GM18873 (cell line): ENCODE results near the gene SCAPER.
"Not testable (repeated sequence)": the region's sequence is repeated elsewhere in the genome, so short reads cannot be mapped to it uniquely, and the experiment has no call there.

Experiments
- ATAC-seq: cut with Tn5 transposase; IDR thresholded peaks from one replicate; pipeline ENCODE4 v1.9.1; 2021; ENCODE audit warnings: mild to moderate bottlenecking, moderate library complexity, moderate number of reproducible peaks; ENCODE audit not compliant: unreplicated experiment, low FRiP score

Gene SCAPER

DNA sequence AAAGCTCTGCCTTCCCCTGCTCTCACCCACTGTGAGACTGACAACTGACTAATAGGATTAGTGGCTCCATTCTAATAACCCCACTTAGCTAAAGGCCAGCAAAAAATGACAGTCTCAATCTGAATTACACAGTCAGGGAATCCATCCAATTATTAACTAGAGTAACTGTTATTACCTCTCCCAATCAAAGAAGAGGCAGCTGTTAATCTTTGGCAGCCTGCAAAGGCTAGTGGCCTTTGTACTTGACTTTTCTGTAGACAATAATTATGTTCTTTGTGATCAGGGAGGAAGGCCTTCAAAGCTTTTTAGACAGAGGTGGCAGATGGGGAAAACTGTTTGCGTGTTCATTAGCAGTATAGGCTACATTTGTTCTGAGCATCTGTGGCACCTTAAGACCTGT lies 390.9 kb downstream of the SCAPER start:
- no peak for ATAC-seq

DNA sequence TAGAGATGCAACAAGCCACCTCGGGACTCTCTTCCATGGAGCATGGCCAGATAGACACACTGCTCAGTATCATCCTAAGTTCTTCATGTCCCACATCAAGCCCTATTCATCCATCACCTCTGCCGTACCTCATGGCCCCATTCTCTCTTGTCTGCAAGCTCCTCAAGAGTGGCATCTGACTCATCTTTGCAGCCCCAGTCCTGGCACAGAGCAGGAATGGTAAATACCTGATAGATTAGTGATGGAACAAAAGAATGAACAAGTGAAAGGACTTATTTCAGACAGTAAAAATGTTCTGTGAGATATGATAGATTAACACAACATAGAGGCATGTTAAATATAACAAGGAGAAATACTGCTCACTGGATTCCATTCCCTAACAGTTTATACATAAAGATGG lies 392.2 kb downstream of the SCAPER start:
- no peak for ATAC-seq

DNA sequence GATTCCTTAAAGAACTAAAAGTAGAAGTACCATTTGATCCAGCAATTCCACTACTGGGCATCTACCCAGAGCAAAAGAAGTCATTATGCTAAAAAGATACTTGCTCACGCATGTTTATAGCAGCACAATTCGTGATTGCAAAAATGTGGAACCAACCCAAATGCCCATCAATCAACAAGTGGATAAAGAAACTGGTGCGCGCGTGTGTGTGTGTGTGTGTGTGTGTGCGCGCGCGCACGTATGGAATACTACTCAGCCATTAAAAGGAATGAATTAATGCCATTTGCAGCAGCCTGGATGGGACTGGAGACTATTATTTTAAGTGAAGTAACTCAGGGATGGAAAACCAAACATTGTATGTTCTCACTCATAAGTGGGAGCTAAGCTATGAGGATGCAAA lies 394.5 kb downstream of the SCAPER start:
- ATAC-seq = not testable (repeated sequence)

DNA sequence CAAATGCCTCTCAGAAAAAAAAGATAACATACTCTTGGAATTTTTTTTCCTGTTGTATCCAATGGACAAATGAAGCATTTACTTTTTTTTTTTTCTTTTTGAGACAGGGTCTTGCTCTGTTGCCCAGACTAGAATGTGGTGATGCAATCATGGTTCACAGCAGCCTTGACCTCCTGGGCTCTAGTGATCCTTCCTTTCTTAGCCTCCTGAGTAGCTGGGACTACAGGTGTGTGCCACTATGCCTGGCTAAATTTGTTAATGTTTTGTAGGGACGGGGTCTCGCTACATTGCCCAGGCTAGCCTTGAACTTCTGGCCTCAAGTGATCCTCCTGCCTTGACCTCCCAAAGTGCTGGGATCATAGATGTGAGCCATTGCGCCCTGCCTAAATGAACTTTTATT lies 401.3 kb downstream of the SCAPER start:
- ATAC-seq = no peak

DNA sequence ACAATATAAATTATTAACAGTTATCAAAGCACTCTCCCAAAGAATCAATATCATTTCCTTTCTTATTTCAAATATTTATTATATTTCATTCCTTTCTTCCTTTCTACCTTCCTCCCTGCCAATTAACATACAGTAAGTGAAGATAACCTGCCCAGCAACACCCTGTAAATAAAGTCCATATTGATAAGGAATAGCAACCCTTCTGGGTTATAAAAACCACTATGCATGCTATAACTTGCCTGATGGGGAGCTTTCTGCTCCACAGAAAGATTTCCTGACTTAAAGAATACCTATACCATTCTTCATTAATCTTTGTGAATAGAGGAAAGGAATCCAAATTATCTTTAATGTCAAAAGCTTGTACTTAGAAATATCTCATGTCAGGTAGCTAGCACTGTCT lies 402.0 kb downstream of the SCAPER start:
- ATAC-seq = no peak

DNA sequence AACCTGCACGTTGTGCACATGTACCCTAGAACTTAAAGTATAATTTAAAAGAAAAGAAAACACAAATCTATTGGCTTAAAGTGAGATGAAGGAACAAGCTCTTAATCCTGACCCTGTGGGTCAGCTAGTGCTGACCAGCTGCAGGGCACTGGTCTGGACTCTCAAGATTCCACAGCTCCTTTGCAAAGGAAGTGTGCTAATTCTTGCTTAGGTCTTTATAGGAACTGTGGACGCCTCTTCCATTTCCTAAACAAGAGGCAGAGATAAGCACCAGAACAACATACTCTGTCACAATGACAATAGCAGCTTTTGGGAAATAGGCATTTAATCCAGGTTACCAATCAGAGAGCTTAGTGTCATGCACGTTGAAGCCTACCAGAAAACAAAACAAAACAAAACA lies 402.5 kb downstream of the SCAPER start:
- no peak for ATAC-seq

DNA sequence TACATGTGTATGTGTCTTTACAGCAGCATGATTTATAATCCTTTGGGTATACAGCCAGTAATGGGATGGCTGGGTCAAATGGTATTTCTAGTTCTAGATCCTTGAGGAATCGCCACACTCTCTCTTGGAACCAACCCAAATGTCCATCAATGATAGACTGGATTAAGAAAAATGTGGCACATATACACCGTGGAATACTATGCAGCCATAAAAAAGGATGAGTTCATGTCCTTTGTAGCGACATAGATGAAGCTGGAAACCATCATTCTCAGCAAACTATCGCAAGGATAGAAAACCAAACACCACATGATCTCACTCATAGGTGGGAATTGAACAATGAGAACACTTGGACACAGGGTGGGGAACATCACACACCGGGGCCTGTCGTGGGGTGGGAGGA lies 403.0 kb downstream of the SCAPER start:
- not testable (repeated sequence) for ATAC-seq

DNA sequence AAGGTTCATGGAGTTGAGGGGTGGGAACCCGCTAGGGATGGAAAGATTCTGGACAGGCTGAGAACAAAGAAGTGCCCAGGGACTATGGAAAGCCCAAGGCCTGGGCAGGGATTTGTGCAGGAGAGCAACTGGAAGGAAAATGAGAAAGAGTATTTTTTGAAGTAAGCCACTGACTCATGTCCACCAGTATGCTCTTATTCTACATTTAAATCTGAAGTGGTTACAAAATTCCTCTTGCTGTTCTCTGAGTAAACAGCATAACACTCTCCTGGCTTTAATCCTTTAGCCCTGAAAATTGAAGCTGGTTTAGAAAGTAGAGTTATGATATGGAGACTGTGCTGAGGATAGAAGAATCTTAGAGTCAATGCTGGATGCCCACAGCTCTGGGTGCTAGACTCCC lies 403.4 kb downstream of the SCAPER start:
- ATAC-seq = no peak

DNA sequence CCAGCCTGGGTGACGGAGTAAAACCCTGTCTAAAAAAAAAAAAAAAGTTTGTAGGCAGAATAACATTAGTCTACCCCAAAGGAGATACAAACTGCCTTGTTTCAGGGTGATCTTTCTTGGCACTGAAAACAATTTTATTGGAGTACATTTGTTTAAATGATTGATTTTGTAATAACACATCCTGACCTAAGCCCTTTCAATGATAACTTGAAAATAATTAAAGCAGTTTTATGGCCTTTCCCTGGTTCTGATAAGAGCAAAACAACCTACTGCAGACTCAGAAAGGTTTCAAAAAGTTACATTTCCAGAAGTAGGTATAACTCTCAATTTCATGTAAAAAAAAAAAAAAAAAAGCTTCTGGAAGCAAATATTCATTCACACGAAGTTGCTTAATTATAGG lies 404.1 kb downstream of the SCAPER start:
- ATAC-seq = no peak

DNA sequence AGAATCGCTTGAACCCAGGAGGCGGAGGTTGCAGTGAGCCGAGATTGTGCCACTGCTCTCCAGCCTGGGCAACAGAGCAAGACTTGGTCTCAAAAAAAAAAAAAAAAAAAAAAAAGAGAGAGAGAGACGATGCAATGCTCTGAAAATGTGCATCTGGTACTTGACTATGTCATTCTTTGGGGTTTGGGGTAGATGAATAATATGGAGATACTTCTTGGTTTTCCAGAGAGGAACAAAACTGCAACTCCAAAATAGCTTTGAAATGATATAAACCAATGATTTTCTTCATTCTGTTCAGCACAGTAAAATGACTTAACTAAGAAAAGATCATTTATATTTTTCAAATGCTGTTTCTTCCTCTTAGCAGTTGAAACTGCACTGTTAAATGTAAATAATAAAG lies 409.7 kb downstream of the SCAPER start:
- no peak for ATAC-seq

DNA sequence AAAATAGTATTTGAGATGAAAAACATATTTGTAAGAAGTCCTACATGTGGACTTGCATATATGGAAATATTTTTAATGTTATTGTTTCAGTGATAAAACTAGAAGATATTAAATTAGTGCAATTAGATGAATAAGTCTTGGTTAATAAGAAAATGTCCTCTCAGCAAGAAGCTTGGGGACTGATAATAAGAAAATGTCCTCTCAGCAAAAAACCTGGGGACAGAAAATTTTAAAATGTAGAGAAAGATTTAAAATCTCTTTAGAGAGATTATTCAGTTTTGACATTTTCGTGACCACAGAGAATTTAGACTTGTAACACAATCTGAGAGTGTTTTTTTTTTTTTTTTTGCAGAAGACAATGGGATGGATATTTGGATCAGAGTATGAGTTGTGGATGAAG lies 412.6 kb downstream of the SCAPER start:
- no peak for ATAC-seq

DNA sequence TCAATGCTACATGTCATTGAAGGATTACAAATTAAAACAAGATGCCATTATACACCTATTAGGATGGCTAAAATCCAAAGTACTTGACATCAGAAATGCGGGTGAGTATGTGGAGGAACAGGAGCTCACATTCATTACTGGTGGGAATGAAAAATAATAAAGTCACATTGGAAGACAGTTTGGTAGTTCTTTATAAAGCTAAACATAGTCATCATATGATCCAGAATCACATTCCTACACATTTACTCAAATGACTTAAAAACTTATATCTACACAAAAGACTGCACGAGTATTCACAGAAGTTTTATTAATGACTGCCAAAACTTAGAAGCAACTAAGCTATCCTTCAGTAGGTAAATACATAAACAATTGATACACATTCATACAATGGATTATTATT lies 421.4 kb downstream of the SCAPER start:
- no peak for ATAC-seq

DNA sequence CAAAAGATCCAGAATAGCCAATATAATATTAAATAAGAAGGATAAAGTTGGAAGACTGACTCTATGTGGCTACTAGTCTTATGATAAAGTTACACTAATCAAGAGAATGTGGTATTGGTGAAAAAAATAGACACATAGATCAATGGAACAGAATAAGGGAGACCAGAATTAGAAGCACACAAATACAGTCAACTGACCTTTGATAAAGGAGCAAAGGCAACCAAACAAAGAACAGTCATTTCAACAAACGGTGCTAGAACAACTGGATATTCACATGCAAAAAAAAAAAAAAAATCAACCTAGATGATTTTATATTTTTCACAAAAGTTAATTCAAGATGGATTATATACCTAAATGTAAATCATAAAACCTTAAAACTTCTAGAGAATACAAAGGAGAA lies 422.1 kb downstream of the SCAPER start:
- no peak for ATAC-seq

DNA sequence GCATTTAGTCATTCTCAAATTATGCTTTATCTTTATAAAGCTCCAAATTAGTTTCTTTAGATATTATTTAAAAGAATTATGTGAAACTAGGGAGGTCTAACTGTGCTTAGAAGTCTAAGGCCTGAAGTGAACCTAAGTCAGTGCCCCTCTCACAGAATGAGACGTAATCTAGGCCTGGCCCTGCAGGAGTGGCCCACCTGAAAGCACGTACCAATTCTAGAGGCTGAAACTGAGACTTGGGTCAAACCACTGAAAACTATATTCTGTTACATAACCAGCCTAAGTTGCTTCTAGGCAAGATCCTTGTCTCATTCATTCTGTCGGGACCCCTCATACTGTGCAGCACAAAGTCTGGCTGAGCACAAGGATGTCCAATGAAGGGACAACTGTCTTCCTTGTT lies 424.9 kb downstream of the SCAPER start:
- no peak for ATAC-seq

DNA sequence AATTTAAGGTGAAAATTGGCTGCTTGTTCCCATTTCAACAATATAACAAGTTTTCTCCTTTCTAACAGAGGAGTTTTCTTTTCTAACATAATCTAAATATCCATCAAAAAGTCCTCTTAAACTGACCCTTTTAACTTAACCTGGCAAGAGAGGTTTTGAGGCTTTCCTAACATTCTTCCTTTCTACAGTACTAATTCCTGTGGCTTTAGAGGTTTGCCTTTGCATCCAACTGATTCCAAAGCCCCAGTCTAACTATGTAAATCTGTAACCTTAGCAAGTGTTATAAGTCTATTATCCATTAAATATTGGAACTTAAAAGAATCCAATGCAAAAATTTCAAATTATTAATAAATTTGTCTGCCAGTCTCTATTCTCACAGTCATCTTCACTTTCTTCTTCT lies 434.4 kb downstream of the SCAPER start:
- no peak for ATAC-seq

DNA sequence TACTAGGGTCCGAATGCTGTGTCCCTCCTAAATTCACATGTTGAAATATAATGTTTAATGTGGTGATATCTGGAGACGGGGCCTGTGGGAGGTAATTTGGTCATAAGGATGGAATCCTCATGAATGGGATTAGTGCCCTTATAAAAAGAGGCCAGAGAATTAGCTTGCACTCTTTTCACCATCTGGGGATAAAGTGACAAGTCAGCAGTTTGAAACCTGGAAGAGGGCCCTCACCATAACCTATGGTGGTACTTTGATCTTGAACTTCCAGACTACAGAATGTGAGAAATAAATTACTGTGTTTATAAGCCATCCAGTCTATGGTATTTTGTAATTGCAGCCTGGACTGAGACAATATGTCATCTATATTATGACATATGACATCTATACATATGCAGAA lies 436.4 kb downstream of the SCAPER start:
- ATAC-seq = no peak

DNA sequence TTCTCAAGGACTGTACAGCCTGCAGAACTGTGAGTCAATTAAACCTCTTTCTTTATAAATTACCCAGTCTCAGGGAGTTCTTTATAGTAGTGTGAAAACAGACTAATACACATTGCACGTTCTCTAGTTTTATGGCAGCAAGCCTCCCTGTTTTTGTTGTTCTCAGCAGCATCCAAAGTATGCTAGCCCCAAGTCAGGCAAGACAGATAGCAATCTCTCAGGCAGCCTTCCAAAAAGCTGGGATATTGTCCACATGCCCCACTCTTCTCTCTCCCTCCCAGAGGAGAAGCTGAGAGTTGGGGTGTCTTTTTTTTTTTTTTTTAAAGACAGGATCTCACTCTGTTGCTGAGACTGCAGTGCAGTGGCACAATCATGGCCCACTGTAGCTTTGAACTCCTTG lies 438.0 kb downstream of the SCAPER start:
- no peak for ATAC-seq

DNA sequence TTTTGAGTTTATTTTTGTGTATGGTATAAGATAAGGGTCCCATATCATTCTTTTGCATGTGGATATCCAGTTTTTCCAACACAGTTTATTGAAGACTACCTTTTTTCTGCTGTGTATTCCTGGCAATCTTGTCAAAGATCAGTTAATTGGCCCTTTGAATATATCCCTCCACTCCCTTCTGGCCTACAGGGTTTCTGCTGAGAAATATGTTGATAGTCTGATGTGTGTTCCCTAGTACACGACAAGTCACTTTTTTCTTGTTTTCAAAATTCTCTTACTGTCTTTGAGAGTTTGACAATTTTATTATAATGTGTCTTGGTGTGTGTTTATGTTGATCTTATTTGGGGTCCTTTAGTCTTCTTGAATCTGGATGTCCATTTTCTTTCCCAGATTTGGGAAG lies 439.4 kb downstream of the SCAPER start:
- no peak for ATAC-seq

DNA sequence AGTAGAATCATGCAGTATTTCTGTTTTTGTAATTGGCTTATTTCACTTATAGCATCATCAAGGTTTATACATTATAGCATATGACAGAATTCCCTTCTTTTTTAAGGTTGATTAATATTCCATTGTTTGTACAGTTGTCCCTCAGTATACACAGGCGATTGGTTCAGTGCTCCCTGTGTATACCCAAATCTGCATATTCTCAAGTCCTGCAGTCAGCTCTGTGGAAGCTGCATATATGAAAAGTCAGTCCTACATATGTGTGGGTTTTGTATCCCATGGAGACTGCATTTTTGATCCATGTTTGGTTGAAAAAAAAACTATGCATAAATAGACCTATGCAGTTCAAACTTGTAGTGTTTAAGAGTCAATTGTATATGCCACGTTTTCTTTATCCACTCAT lies 440.9 kb downstream of the SCAPER start:
- no peak for ATAC-seq

DNA sequence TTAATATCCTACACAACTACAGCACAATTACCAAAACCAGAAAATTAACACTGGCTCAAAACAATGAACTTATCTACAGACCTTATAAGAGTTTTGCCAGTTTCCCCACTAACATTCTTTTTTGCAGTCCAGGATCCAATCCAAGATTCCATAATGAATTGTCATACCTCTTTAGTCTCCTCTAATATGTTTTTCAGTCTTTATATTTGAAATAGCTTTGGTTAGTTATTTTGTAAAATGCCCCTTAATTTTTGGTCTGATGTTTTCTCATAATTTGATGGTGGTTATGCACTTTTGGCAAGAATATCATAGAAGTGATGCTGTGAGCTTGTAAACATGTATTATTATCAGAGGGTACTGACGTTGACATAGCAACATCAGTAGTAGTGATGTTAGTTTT lies 444.3 kb downstream of the SCAPER start:
- ATAC-seq = no peak

DNA sequence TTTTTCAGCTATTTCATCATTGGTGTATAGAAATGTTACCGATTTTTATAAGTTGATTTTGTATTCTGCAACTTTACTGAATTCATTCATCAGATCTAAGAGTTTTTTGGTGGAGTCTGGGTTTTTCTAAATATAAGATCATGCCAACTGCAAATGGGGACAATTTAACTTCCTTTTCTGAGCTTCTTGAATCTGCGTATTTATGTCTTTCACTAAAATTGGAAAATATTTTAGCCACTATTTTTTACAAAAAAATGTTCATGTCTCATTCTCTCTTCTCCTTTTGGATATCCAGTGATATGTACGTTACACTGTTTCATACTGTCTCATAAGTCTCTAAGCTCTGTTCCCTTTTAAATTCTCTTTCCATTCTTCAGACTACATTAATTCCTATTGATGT lies 444.8 kb downstream of the SCAPER start:
- no peak for ATAC-seq

DNA sequence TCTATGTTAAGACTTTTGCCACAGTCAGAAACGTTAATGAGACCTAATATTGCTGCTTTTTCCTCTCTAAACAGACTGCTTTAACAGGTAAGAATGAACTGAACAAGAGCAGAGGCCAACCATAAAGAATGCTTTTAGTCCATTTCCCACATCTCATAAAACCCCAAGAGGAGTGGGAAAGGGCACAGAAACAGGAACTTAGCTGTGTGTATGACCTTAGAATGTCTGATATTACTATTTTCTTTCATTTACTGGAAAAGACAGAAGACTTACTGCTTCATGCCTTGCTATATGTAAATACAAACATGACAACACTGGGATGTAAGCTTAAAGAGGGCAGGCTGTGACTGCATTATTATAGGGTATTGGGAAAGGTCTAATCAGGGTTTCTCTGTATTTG lies 453.6 kb downstream of the SCAPER start:
- ATAC-seq = no peak

DNA sequence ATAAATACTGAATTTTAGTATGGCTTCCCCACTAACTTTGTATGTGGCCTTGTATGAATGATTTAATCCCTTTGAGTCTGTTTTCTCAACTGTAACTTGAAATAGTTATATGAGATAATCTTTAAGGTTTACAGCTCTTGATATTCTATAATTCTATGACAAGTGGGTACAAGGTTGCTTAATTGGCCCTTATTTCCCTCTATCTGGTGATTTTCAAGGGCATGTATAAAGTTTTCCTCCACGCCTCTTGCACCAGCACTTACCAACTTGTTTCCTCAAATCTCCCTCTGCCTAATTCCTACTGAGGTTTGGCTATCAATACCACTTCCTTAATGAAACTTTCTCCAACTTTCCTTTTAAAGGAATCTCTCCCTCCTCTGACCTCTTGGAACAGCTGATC lies 455.7 kb downstream of the SCAPER start:
- ATAC-seq = no peak

DNA sequence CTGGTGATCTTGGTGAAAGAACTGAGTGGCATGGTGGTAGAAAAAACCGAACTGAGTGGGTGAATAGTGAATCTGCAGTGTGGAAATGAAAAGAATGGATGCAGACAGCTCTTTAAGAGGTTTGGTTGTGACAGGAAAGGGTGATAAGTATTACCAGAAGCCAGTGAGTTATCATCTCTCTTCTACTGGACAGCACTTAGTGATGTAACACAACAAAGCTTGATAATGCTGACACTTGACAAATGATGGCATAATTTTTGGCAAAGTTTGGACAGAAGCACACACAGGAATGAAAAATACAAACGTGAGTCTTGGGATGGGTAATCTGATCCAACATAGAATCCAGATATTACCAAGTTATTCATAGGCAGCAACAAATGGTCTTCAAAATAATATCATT lies 456.4 kb downstream of the SCAPER start:
- ATAC-seq = no peak
